Endothelial cell of umbilical vein (primary cell): ENCODE measurements around the gene RAB36. TPM values are rescaled to one million over a fixed set of nuclear protein-coding genes. Genes with fewer than 3 reads are reported as not detected.

ENCODE experiments used
- BruUV-seq: library from RNA; stranded (reverse); fragments of 400-500 nt; replicated peaks from 2 replicates; lab custom pipeline; 2021; lab: Mats Ljungman, UMichigan
- CTCF ChIA-PET: fragments of 300-600, 350-600 bp; sonication (Branson Sonifier 250); formaldehyde crosslinking; loops from one replicate; lab custom pipeline; 2021; ENCODE audit warnings: antibody characterized with exemption, inconsistent platforms; lab: Charles Lee
- POLR2A ChIA-PET: fragments of 300-600, 350-600 bp; sonication (Branson Sonifier 250); formaldehyde crosslinking; loops from one replicate; lab custom pipeline; 2021; ENCODE audit warnings: antibody characterized with exemption, inconsistent platforms; lab: Charles Lee
- DNase-seq: peaks from one replicate; pipeline ENCODE4 v3.0.0-alpha.2; 2011; ENCODE audit warnings: low read depth, low spot score
- FAIRE-seq: peaks from 2 replicates; lab custom pipeline; 2011; peaks lifted over from hg19 to GRCh38; lab: Jason Lieb, UNC
- H2AFZ ChIP-seq: 2 replicates; pipeline ENCODE4 v1.6.0; 2012; ENCODE audit warnings: low read depth, low read length, control low read depth, inconsistent platforms
- H3K27ac ChIP-seq: 2 replicates; pipeline ENCODE4 v1.5.1; 2011; ENCODE audit warnings: low read depth, mild to moderate bottlenecking, control low read depth, low read length, moderate library complexity; ENCODE audit not compliant: insufficient read depth
- H3K27me3 ChIP-seq, 2 experiments: 2 replicates each; pipeline versions ENCODE4 v1.6.0 to v1.6.1; 2011; ENCODE audit warnings: low read length in 2 of 2, mixed read lengths in 1 of 2; ENCODE audit not compliant: control insufficient read depth in 2 of 2, insufficient read depth in 2 of 2
- H3K36me3 ChIP-seq, 2 experiments: 2 replicates in 1 of 2; 3 replicates in 1 of 2; pipeline ENCODE4 v1.5.1; 2011; ENCODE audit warnings: low read length in 2 of 2, mild to moderate bottlenecking in 1 of 2, moderate library complexity in 1 of 2; ENCODE audit not compliant: control insufficient read depth in 2 of 2, insufficient read depth in 2 of 2; ENCODE audit errors: extremely low read depth in 1 of 2
- H3K4me1 ChIP-seq: 3 replicates; pipeline ENCODE4 v1.5.1; 2011; ENCODE audit warnings: mild to moderate bottlenecking, low read length; ENCODE audit not compliant: control insufficient read depth, insufficient read depth; ENCODE audit errors: extremely low read depth
- H3K4me2 ChIP-seq: 2 replicates; pipeline ENCODE4 v1.6.1; 2011; ENCODE audit warnings: low read length, control low read depth, mixed read lengths; ENCODE audit not compliant: insufficient read depth
- H3K4me3 ChIP-seq, 3 experiments: fragments of 200-600 bp in 1 of 3; sonication (generic), shearing (Covaris generic) in 1 of 3; replicated peaks in 1 of 3; 2 replicates each; pipeline ENCODE4 v1.5.1; 2011 to 2016; ENCODE audit warnings: control low read depth in 3 of 3, low read length in 3 of 3, mild to moderate bottlenecking in 2 of 3, inconsistent platforms in 1 of 3, low read depth in 1 of 3, moderate library complexity in 1 of 3; ENCODE audit not compliant: insufficient read depth in 1 of 3
- H3K79me2 ChIP-seq: 2 replicates; pipeline ENCODE4 v1.6.0; 2012; ENCODE audit warnings: low read length, inconsistent platforms; ENCODE audit not compliant: control insufficient read depth, insufficient read depth
- H3K9ac ChIP-seq: replicated peaks from 2 replicates; pipeline ENCODE3; 2011; ENCODE audit warnings: low read length, control low read depth; ENCODE audit not compliant: insufficient read depth; ENCODE audit errors: extremely low read depth
- H3K9me1 ChIP-seq: replicated peaks from 3 replicates; pipeline ENCODE4 v1.6.0; 2011; ENCODE audit warnings: mild to moderate bottlenecking, low read length; ENCODE audit not compliant: control insufficient read depth, insufficient read depth; ENCODE audit errors: extremely low read depth
- H3K9me3 ChIP-seq: replicated peaks from 2 replicates; pipeline ENCODE4 v1.5.1; 2012; ENCODE audit warnings: low read length, inconsistent platforms; ENCODE audit not compliant: control insufficient read depth, insufficient read depth
- H4K20me1 ChIP-seq: replicated peaks from 2 replicates; pipeline ENCODE3; 2011; ENCODE audit warnings: mild to moderate bottlenecking, low read length; ENCODE audit not compliant: control insufficient read depth, insufficient read depth; ENCODE audit errors: extremely low read depth
- CTCF ChIP-seq, 2 donors: IDR thresholded peaks; 1 replicate in 1 of 2; 2 replicates in 1 of 2; pipeline ENCODE4 v1.5.1; 2011; ENCODE audit warnings: low read length in 2 of 2, mild to moderate bottlenecking in 2 of 2, moderate library complexity in 2 of 2, control low read depth in 1 of 2, inconsistent platforms in 1 of 2, low read depth in 1 of 2; ENCODE audit not compliant: insufficient read depth in 1 of 2; ENCODE audit errors: extremely low read depth in 1 of 2
- JUN ChIP-seq: IDR thresholded peaks from 2 replicates; pipeline ENCODE4 v1.6.1; 2011; ENCODE audit warnings: borderline replicate concordance, low read depth; ENCODE audit not compliant: insufficient read length, insufficient read depth
- MAX ChIP-seq: IDR thresholded peaks from 2 replicates; pipeline ENCODE4 v1.6.1; 2011; ENCODE audit not compliant: insufficient read depth, insufficient read length
- MYC ChIP-seq: IDR thresholded peaks from one replicate; pipeline ENCODE4 v1.6.1; 2011; ENCODE audit warnings: mild to moderate bottlenecking, low read depth, low read length
- POLR2A ChIP-seq: IDR thresholded peaks from 2 replicates; pipeline ENCODE4 v1.6.1; 2012; ENCODE audit warnings: low read depth, mild to moderate bottlenecking, control low read depth, low read length
- POLR2AphosphoS5 ChIP-seq: IDR thresholded peaks from 2 replicates; pipeline ENCODE4 v1.6.1; 2012; ENCODE audit warnings: low read depth, mild to moderate bottlenecking, control low read depth, low read length, moderate library complexity; ENCODE audit not compliant: insufficient read depth
- dilution Hi-C: fragments of 300-500 bp; cut with MboI; formaldehyde crosslinking; loops from one replicate; pipeline ENCODE4 v1.15.0; 2019; ENCODE audit warnings: low sequenced_read_pairs; ENCODE audit not compliant: extremely low pct_ligation_motif_present
- intact Hi-C: fragments of 100-400 bp; cut with micrococcal nuclease; formaldehyde crosslinking; loops from one replicate; pipeline ENCODE4 v1.10.0; 2022
- polyA plus RNA-seq, 4 experiments: library from polyadenylated mRNA; depleted of rRNA in 3 of 4; stranded (reverse) in 3 of 4; unstranded in 1 of 4; fragments of >200 nt; gene quantifications; 2 replicates each; pipeline versions ENCODE4 v1.2.1 to v1.2.3, GENCODE V29; 2011 to 2012; ENCODE audit warnings: missing spikeins in 1 of 4
- total RNA-seq: library from RNA; stranded (reverse); gene quantifications from 2 replicates; pipeline ENCODE4 v1.2.3, GENCODE V29; 2021

The RAB36 gene
- total and polyA plus RNA-seq, 2 donors (not counting 3 experiments of a cell fraction or from before 2014, with no cell fraction given), result 2.7 to 3.1 TPM

GRCh38 chr22:23163665-23164064, 18.4 kb downstream of the RAB36 start:
- no peaks in the 10 kb centered on the region for H3K79me2 ChIP-seq
- dilution Hi-C loops (no loop called here), intact Hi-C loops (no loop called here)
- no peak overlapping the region for H3K27ac ChIP-seq
- FAIRE-seq (no peak), DNase-seq (no peak)
- H3K36me3 ChIP-seq, result no peaks in the 10 kb centered on the region
- no peaks in the 10 kb centered on the region for H3K27me3 ChIP-seq
- H3K4me3 ChIP-seq, result no peak overlapping the region
- no peak overlapping the region for H2AFZ ChIP-seq
- POLR2A ChIA-PET, result no interaction called here
- no peak for TF ChIP-seq MAX
- no peak for TF ChIP-seq MYC
- TF ChIP-seq POLR2AphosphoS5, result no peak
- H3K9me1 ChIP-seq, result no peaks in the 10 kb centered on the region
- H3K4me1 ChIP-seq, result no peaks in the 10 kb centered on the region
- CTCF ChIA-PET, result interaction anchor here (1.0 to 1.3 kb wide), 4 partner anchors 14 to 222 kb away, joined by 3 read pairs; no protein-coding TSS in a partner anchor
- no peaks in the 10 kb centered on the region for H3K9me3 ChIP-seq
- no TSS peak for BruUV-seq
- no peak overlapping the region for H3K4me2 ChIP-seq
- H4K20me1 ChIP-seq, result no peaks in the 10 kb centered on the region
- no peak overlapping the region for H3K9ac ChIP-seq

GRCh38 chr22:23164091-23164490, 18.8 kb downstream of the RAB36 start:
- CTCF ChIA-PET, result interaction anchor here (1.0 to 1.3 kb wide), 3 partner anchors 132 to 222 kb away, joined by 3 read pairs; no protein-coding TSS in a partner anchor
- BruUV-seq, result no TSS peak

More at GRCh38 chr22:23164091-23164490, 18.8 kb downstream of the RAB36 start:
- Histone ChIP-seq H3K9me1 (no peaks in the 10 kb centered on the region), H3K27me3 (no peaks in the 10 kb centered on the region), H3K9me3 (no peaks in the 10 kb centered on the region), H3K4me1 (no peaks in the 10 kb centered on the region), H2AFZ (no peak overlapping the region), H3K4me2 (no peak overlapping the region), H3K27ac (no peak overlapping the region), H3K79me2 (no peaks in the 10 kb centered on the region), H3K4me3 (no peak overlapping the region), H3K9ac (no peak overlapping the region), H3K36me3 (no peaks in the 10 kb centered on the region), H4K20me1 (no peaks in the 10 kb centered on the region)
- intact Hi-C loops, result no loop called here
- TF ChIP-seq CTCF (IDR thresholded peaks at IDR 0.05; ENCODE audit: extremely low read depth in 1 of 2, insufficient read depth in 1 of 2, low read depth in 1 of 2, low read length in 2 of 2) (no peak), JUN (no peak), MYC (no peak), POLR2A (no peak), POLR2AphosphoS5 (no peak)
- FAIRE-seq (no peak), DNase-seq (no peak)
- dilution Hi-C loops, result no loop called here
- POLR2A ChIA-PET, result no interaction called here
